ENCODE data around the gene STAB2.

- TF ChIP-seq EZH2phosphoT487 (IDR thresholded peaks at IDR 0.05): peak; percentile 69
- TF ChIP-seq CTCF (IDR thresholded peaks at IDR 0.05): no peak
- TF ChIP-seq EZH2 (IDR thresholded peaks at IDR 0.05): no peak
Measured at GRCh38 chr12:103773109-103773910, 186.2 kb downstream of the STAB2 start.

All from neural progenitor cell (in vitro differentiated cells).